GM19467 (cell line): Measurements from ENCODE around the gene PTK6.
"Not testable (repeated sequence)": the region's sequence is repeated elsewhere in the genome, so short reads cannot be mapped to it uniquely, and the experiment has no call there.

ENCODE experiments used
- ATAC-seq: cut with Tn5 transposase; IDR thresholded peaks from one replicate; pipeline ENCODE4 v1.9.1; 2021; ENCODE audit warnings: mild to moderate bottlenecking, moderate library complexity; ENCODE audit not compliant: unreplicated experiment

The PTK6 gene

GRCh38 chr20:63536997-63537524 lies at the start of gene PTK6:
Gene PTK6, minus strand, starts transcription at chr20:63537376. Its CDS starts 62 bp downstream, at chr20:63537314.
- ATAC-seq, result peak; percentile 11

- no peak for ATAC-seq
Measured at GRCh38 chr20:63586797-63587196, 49.6 kb upstream of the PTK6 start.

- ATAC-seq, result no peak
Measured at GRCh38 chr20:63585616-63586565, 48.7 kb upstream of the PTK6 start.

GRCh38 chr20:63582382-63583063 lies 45.3 kb upstream of the PTK6 start:
- ATAC-seq, result no peak

GRCh38 chr20:63580796-63581461 lies 43.8 kb upstream of the PTK6 start:
- ATAC-seq, result no peak

- no peak for ATAC-seq
Measured at GRCh38 chr20:63579017-63579694, 42.0 kb upstream of the PTK6 start.

- no peak for ATAC-seq
Measured at GRCh38 chr20:63578224-63579016, 41.2 kb upstream of the PTK6 start.

- no peak for ATAC-seq
Measured at GRCh38 chr20:63577317-63577894, 40.2 kb upstream of the PTK6 start.

GRCh38 chr20:63576311-63576710 lies 39.1 kb upstream of the PTK6 start:
- ATAC-seq, result no peak

GRCh38 chr20:63574829-63575743 lies 37.9 kb upstream of the PTK6 start:
- ATAC-seq, result no peak

GRCh38 chr20:63574156-63574828 lies 37.1 kb upstream of the PTK6 start, which contains the start of gene HELZ2:
Gene HELZ2, minus strand, starts transcription at chr20:63574239. Its CDS starts 1,854 bp downstream, at chr20:63572385.
- ATAC-seq, result no peak

- no peak for ATAC-seq
Measured at GRCh38 chr20:63573647-63574131, 36.5 kb upstream of the PTK6 start.

GRCh38 chr20:63572788-63573646 lies 35.8 kb upstream of the PTK6 start:
- no peak for ATAC-seq

GRCh38 chr20:63572071-63572787 lies 35.1 kb upstream of the PTK6 start:
- no peak for ATAC-seq

- ATAC-seq, result not testable (repeated sequence)
Measured at GRCh38 chr20:63571087-63571478, 33.9 kb upstream of the PTK6 start.
